Measurements from ENCODE around the gene IRF2BP2. TPM values are rescaled to one million over a fixed set of nuclear protein-coding genes. Genes with fewer than 3 reads are reported as not detected.

IRF2BP2 gene
- total RNA-seq, 2 donors from 2014 or later, result 84.5 to 134 TPM

DNA sequence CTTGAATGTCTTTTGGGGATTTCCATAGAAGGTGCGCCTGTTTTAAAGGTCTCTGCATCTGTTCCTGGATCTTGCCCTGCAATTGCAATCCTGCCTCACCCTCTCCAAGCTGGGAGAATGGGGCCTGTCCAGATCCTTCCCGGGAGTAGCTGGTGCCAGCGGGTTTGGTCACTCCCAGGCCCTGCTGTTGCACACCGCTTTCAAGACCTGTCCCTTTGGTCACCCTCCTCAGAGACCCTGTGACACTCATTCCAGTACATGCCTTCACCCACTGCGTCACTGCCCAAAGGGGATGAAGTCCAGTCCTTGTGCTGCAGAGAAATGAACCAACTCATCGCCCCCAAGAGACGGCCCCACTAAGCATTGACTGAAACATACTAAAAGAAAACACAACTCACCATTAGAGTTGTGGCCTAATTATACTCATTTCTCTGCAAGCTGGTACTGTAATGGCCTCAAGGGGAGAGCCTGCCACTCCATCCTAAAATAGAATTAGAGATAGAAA, 1.9 kb upstream of the IRF2BP2 start:
- H3K4me3 Mint-ChIP-seq, result peak overlapping the region; percentile 99
- peaks cover 19% of the 10 kb centered on the region for H3K4me1 Mint-ChIP-seq
- peaks cover 33% of the 10 kb centered on the region for H3K36me3 Mint-ChIP-seq (ENCODE audit: low read depth)
- H3K27me3 Mint-ChIP-seq, result no peaks in the 10 kb centered on the region
- peak overlapping the region; percentile 100 for H3K27ac Mint-ChIP-seq
- no peak for ATAC-seq (replicated peaks)
- H3K9me3 Mint-ChIP-seq, result no peaks in the 10 kb centered on the region

DNA sequence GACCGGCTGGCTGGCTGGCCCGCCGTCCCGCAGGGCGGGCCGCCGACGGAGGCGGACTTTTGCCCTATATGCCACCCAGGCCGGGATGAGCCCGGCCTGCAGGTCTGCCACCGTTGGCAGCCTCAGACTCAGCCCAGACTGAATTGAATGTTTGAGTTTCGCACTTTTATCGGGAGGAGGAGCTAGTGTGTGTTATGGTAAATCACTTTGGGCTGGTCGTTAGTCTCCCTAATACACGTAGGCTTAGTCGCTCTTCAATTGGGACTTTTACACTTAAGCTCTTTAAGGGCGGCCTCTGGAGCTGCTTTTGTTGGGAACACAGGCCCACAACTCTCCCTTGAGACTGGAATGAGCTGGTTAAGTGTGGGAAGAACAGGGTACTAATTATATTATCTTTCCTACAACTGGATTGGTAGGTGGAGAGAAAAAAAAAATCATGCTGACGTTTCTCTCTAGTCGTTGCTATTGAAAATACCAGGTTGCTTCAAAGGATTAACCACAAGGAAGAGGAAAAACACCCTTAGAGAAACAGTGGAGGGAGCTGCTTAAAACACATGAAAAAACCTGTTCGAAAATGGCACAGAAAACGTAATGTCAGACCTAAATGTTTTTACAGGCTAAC, 1.4 kb upstream of the IRF2BP2 start:
- H3K9me3 Mint-ChIP-seq, result no peaks in the 10 kb centered on the region
- peak overlapping the region; percentile 99 for H3K4me3 Mint-ChIP-seq
- peaks cover 39% of the 10 kb centered on the region for H3K36me3 Mint-ChIP-seq (ENCODE audit: low read depth)
- H3K4me1 Mint-ChIP-seq, result peaks cover 19% of the 10 kb centered on the region
- H3K27ac Mint-ChIP-seq, result peak overlapping the region; percentile 100
- peak; percentile 52 for ATAC-seq (replicated peaks)
- no peaks in the 10 kb centered on the region for H3K27me3 Mint-ChIP-seq

DNA sequence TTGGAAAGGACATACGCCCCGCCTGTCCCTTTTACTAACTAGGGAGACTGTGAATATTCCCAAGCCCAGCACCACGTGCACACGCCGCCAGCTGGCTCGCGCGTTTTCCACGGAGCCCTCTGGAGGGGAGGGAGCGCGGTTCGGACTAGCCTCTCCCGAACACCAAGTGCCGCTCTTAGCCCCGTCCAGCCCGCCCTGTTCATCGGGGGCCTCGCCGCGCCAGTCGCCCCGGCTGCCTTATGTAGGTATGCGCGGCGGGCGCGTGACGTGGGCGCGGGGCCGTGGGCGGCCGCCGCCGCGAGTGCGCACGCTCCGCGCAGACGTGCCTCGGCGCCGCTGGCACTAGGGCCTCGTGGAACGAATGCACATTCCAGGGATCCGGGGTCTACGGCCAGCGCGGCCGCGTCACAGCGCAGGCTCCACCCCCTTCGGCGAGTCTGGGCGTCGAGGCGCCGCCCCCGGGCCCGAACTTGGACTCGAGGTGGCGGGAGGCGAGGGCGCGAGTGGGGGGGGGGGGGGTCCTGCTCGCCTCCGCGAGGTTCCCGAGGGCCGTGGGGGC, 767 bp upstream of the IRF2BP2 start:
- peaks cover 45% of the 10 kb centered on the region for H3K36me3 Mint-ChIP-seq (ENCODE audit: low read depth)
- peak; percentile 62 for ATAC-seq (replicated peaks)
- no peaks in the 10 kb centered on the region for H3K9me3 Mint-ChIP-seq
- H3K27me3 Mint-ChIP-seq, result no peaks in the 10 kb centered on the region
- peak overlapping the region; percentile 100 for H3K27ac Mint-ChIP-seq
- peak overlapping the region; percentile 99 for H3K4me3 Mint-ChIP-seq
- peaks cover 19% of the 10 kb centered on the region for H3K4me1 Mint-ChIP-seq

DNA sequence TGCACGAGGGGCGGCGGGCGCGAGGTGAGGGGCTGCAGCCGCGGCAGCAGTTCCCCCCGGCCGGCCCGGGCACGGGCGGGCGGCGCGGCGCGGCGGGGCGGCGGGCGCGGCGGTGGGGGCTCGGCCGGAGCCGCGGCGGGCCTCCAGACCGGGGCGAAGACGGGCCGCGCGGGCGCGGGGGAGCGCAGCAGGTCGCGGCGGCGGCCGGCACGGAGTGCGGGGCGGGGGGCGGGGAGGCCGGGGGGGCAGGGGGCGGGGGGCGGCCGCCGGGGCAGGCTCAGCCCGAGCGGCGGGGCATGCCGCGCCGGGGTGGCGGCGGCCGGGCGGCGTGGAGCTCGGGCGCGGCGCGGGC, 311 bp downstream of the IRF2BP2 start:
- Mint-ChIP-seq H3K4me1 (peaks cover 23% of the 10 kb centered on the region), H3K36me3 (ENCODE audit: low read depth) (peaks cover 56% of the 10 kb centered on the region), H3K27me3 (no peaks in the 10 kb centered on the region), H3K4me3 (no peak overlapping the region), H3K27ac (no peak overlapping the region), H3K9me3 (no peaks in the 10 kb centered on the region)
- ATAC-seq (replicated peaks), result no peak

DNA sequence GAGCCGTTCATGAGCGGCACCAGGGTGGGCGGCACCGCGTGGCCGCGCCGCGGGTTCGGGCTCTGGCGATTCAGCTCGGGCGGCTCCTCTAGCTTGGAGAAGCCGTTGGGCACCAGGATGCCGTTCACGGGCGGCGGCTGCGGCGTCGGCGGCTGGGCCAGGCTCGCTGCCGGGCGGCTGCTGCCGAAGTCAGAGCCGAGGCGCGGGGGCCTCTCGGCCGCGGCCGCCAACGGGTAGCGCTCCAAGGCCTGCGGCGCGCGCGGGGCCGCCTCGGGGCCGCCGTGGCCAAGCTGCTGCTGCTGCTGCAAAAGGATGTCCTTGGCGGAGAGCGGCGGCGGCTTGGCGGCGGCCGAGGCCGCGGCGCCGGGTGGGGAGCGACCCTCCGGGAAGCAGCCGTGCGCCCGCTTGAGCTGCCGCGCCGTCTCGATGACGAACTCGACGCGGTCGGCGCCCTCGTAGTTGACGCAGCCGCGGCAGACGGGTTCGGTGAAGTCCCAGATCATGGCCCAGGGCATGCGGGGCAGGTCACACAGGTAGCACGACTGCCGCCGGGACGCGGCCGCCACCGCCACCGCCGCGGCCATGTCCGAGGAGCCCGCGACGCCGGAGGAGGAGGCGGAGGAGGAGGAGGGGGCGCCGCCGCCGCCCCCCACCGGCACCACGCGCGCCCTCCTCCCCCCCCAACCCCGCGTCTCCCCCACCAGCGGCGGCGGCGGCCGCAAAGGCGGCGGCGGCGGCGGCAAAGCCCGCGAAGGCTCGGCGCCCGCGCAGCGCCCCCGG, 877 bp downstream of the IRF2BP2 start:
- H3K4me3 Mint-ChIP-seq, result peak overlapping the region; percentile 30
- peaks cover 23% of the 10 kb centered on the region for H3K4me1 Mint-ChIP-seq
- no peaks in the 10 kb centered on the region for H3K9me3 Mint-ChIP-seq
- H3K36me3 Mint-ChIP-seq (ENCODE audit: low read depth), result peaks cover 61% of the 10 kb centered on the region
- no peak overlapping the region for H3K27ac Mint-ChIP-seq
- peak; percentile 11 for ATAC-seq (replicated peaks)
- no peaks in the 10 kb centered on the region for H3K27me3 Mint-ChIP-seq

DNA sequence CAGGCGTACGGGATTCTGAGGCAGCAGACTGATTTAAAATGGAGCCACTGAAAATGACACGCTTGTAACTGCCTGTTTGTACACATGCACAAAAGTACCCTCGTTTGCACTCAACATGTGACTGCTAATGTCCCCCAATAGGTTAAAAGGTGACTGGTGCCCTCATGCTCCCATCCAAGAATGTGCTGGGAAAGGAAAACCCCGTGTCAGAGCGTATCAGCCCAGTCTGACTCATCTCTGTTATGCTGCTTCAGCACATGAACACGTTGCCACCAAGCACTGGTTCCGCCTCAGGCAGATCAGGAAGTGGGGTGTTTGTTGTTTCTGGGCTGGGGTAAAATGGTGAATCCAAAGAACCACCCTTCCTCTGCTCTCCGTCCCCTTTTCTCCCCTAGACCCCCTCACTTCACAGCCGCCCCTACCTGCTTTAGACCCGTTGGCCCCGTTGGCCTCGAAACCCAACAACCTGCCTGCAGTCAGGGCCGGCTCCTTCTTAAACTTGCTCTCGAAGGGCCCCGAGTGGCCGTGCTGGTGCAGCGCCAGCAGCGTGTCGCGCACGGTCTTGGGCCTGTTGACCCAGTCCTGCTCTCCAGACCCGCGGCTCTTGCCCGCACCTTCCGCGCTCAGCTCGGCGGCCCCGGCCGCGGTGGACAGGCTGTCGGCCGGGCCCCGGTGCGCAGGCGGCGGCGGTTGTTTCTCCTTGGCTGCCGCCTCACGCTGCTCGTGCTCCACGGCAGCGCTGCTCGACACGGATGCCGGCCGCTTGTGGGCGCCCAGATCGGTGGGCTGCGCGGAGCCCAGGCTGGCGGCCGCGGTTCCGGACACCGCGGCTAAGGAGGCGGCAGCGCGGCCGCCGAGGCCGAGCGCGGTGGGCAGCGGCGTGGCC, 1.7 kb downstream of the IRF2BP2 start:
- Mint-ChIP-seq H3K27ac (peak overlapping the region; percentile 91), H3K4me1 (peaks cover 29% of the 10 kb centered on the region), H3K9me3 (no peaks in the 10 kb centered on the region), H3K4me3 (peak overlapping the region; percentile 87), H3K36me3 (ENCODE audit: low read depth) (peaks cover 70% of the 10 kb centered on the region), H3K27me3 (no peaks in the 10 kb centered on the region)
- peak; percentile 38 for ATAC-seq (replicated peaks)

DNA sequence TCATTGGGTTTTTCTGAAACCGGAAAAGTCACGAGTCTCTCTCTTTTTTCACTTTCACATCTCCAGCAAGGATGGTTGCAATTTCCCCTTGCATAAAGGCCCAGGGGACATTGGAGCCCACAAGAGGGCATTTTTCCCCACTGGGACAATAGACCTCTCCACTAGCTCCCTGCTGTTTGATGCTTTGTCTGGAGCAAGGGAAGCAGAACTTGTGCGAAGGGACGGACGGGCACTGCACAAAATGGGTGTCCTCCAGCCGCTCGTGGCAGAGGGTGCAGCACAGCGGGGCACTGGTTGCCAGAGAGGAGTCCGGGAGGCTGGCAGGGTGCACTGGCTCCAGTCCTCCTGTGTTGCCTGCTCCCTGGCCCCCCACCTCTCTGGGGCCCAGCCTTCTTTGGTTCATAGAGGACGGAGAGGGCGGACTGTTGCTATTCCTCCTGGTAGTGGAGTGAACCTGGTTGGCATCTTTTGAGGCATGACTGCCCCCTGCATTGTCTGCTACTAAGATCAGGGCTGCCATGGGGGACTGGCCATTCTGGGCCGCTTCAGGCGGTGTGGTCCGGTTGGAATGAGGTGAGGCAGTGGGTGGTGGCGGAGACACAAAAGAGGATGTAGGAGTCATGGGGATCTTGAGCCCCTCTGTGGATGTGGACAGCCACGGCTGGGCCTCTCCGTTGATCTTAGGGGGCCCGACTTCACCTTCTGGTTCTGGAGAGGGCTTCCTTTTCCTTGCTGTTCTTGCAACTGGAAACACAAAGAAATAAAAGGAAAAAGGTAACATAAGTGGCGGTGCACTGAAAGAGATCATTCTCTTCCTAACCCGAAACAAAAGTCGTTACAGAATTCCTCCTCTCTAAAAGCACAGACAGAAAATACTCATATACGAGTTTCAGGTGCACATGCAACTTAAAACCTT, 2.6 kb downstream of the IRF2BP2 start:
- H3K4me1 Mint-ChIP-seq, result peaks cover 29% of the 10 kb centered on the region
- no peaks in the 10 kb centered on the region for H3K9me3 Mint-ChIP-seq
- ATAC-seq (replicated peaks), result no peak
- peaks cover 79% of the 10 kb centered on the region for H3K36me3 Mint-ChIP-seq (ENCODE audit: low read depth)
- H3K27ac Mint-ChIP-seq, result peak overlapping the region; percentile 91
- H3K4me3 Mint-ChIP-seq, result peak overlapping the region; percentile 87
- no peaks in the 10 kb centered on the region for H3K27me3 Mint-ChIP-seq

DNA sequence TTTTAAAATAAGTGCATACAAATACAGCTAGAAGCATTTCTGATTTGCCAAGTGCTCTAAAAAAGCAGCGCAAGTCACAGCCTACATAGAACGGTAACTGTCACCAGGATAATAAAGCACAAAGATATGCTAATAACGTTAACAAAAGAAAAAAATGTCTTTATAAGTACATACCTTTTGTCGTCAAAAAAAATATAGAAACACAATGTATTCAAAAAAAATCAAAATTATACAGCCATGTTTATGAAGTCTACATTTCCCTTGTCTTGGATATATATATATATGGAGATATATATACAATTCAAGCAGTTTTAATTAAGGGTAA, 3.2 kb downstream of the IRF2BP2 start:
- H3K4me3 Mint-ChIP-seq, result peak overlapping the region; percentile 87
- peaks cover 28% of the 10 kb centered on the region for H3K4me1 Mint-ChIP-seq
- H3K36me3 Mint-ChIP-seq (ENCODE audit: low read depth), result peaks cover 81% of the 10 kb centered on the region
- no peaks in the 10 kb centered on the region for H3K27me3 Mint-ChIP-seq
- no peaks in the 10 kb centered on the region for H3K9me3 Mint-ChIP-seq
- peak overlapping the region; percentile 91 for H3K27ac Mint-ChIP-seq
- no peak for ATAC-seq (replicated peaks)

DNA sequence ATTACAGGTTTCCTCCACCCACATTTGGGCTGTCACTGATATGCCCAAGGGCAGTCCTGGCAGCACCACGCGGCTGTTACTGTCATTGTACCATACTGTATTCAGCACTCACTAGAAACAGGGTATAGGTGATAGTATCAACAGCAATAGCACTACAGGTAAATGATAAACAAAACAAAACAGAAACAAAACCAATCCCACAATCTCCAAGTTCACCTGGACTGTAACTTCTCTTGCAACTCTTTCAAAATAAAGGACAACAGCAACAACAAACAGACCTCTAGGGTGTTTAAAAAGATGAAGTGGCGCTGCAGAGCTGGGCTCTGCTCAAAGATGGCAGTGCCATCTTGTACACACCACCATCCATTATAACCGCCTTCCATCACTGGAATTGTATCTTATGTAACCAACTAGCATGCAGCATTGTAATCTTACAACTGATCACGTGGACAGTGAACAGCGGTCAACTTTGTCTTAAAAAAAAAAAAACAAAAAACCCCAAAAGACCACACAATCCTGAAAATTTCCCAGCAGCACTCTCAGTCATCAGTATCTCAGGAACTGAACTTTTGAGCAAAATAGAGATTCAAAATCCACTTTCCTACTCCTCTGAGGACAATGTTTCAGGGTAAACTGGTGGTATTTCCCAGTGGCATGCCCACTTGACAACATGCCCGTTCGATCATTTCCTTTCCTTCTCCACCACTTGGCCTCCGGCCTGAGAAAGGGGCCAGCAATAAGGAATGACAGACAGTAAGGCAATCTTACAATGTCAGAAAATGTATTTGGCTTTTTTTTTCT, 3.8 kb downstream of the IRF2BP2 start:
- Mint-ChIP-seq H3K4me1 (peaks cover 22% of the 10 kb centered on the region), H3K27ac (peak overlapping the region; percentile 91), H3K9me3 (no peaks in the 10 kb centered on the region), H3K36me3 (ENCODE audit: low read depth) (peaks cover 78% of the 10 kb centered on the region), H3K27me3 (no peaks in the 10 kb centered on the region), H3K4me3 (peak overlapping the region; percentile 87)
- ATAC-seq (replicated peaks), result no peak

DNA sequence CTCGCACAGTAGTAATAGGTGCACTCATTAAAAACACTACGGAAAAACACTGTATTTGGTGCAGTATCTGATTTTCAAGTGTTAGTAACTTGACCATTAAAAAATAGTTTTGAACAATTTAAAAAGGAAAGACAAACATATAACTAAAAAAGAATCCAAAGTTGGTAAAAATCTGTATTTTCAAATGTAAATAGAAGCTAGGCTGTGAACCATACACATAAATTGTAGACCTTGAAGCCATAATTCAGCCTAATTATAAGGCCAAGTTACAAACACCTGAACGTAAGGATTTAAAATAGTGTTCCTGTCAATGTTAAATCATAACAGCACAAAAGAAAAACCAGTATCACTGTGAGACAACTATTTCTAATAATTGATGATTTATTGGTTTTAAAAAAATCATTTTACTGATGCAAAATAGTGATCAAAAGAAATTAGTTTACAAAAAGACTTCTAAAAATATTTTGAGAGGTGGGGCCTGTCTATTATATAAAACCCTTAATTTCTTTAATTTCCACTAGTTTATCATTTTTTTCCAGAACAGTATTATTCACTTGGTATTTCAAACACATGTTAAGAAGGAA, 4.5 kb downstream of the IRF2BP2 start:
- no peak for ATAC-seq (replicated peaks)
- no peaks in the 10 kb centered on the region for H3K9me3 Mint-ChIP-seq
- H3K4me3 Mint-ChIP-seq, result peak overlapping the region; percentile 87
- peaks cover 21% of the 10 kb centered on the region for H3K4me1 Mint-ChIP-seq
- peaks cover 74% of the 10 kb centered on the region for H3K36me3 Mint-ChIP-seq (ENCODE audit: low read depth)
- H3K27me3 Mint-ChIP-seq, result no peaks in the 10 kb centered on the region
- H3K27ac Mint-ChIP-seq, result peak overlapping the region; percentile 91

DNA sequence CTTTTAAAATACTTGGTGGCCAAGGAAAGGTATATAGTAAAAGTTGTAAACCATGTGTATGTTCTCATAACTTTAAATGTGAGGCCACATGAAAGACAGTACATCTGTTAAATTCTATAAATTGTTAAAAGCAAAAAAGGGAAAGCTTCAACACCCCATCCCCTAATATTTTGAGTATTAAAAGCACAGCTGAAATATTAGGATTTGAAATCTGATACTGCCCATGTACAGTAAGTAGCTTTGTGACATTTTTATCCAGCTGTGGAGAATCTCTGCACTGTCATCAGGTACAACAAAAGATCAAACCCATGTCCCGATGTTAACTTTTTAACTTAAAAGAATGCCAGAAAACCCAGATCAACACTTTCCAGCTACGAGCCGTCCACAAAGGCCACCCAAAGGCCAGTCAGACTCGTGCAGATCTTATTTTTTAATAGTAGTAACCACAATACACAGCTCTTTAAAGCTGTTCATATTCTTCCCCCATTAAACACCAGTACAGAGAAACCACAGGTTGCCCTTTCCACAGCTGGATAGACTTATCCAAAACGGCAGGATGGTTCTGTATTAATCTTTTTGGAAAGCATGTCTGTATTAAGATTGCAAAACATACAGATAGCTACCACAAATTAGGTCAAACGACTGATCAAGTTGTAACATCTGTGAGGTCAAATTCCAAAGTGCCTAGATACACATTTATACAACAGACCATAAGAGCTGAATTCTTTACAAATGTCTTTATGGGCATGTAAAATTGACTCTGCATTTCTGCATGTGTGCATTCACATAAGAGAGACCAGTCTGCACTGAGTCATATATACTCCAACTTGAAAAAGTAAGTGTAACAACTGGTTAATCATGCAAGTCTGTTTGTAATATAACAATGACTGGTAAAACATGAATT, 5.2 kb downstream of the IRF2BP2 start:
- peak; percentile 18 for ATAC-seq (replicated peaks)
- Mint-ChIP-seq H3K36me3 (ENCODE audit: low read depth) (peaks cover 70% of the 10 kb centered on the region), H3K9me3 (no peaks in the 10 kb centered on the region), H3K4me3 (peak overlapping the region; percentile 87), H3K27ac (peak overlapping the region; percentile 91), H3K27me3 (no peaks in the 10 kb centered on the region), H3K4me1 (peaks cover 21% of the 10 kb centered on the region)
